Stimulated activated CD8-positive, alpha-beta memory T cell treated with anti-CD3 and anti-CD28 coated beads, Interleukin-7, amount 100 ng/mL, for 1 hour (primary cell): ENCODE measurements around the gene RBPMS2.
"Not testable (repeated sequence)": the region's sequence is repeated elsewhere in the genome, so short reads cannot be mapped to it uniquely, and the experiment has no call there.

Source experiments
- DNase-seq, 2 donors: peaks; one replicate each; pipeline ENCODE4 v3.0.0-alpha.2; 2020; ENCODE audit warnings: low read depth in 2 of 2

The RBPMS2 gene

GRCh38 chr15:64775551-64776401, at the start of gene RBPMS2:
Gene RBPMS2 (minus strand): TSS chr15:64775589. CDS start chr15:64775319, 270 bp downstream.
- DNase-seq, result no peak

DNA sequence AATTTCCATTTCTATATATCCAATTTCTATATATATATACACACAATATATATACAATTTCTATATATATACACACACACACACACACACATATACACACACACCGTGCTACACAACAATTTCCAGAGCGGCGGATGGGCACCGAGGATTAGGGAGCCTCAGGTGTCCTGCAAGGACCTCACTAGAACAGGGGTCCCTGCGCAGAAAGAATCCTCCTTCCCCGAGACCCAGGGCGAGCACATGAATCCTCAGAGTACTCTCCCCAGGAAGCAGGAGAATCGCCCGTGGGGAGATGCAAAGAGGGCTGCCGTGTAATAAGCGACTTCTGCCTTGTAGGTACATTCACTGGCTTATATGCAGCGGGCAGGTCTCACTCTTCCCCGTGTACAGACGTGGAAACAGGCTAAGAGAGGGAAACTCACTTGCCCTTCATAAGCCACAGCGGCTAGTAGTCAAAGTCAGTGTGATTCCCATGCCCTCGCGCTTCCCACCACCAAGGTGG, 49.6 kb upstream of the RBPMS2 start:
- DNase-seq, result no peak

DNA sequence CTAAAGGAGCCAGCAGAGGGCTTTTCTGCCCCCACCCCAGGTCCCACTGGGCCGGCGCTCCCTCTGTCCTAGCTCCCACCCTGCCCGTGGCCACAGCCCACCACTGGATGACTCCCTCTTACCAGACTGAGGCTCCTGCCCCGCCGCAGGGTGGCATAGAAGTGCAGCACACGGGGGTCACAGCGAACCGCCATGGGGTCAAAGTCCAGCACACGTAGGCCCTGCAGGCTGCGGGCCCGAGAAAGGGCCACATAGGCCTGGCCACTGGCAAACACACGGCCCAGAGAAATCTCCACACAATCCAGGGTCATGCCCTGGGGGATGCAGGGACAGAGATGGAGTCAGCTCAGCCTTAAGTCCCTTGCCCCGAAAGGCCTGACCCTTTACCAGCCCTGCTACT, 41.1 kb upstream of the RBPMS2 start:
- DNase-seq, result no peak

- DNase-seq, result not testable (repeated sequence)
Measured at GRCh38 chr15:64814965-64815364, 39.6 kb upstream of the RBPMS2 start.

DNA sequence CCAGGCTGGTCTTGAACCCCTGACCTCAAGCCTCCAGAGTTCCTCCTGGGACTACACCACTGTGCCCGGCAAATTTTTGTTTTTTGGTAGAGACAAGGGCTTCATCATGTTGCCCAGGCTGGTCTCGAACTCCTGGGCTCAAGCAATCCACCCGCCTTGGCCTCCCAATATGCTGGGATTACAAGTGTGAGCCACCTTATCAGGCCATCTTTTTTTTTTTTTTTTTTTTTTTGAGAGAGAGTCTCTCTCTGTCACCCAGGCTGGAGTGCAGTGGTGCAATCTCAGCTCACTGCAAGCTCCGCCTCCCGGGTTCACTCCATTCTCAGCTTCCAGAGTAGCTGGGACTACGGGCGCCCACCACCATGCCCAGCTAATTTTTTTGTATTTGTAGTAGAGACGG, 38.9 kb upstream of the RBPMS2 start:
- not testable (repeated sequence) for DNase-seq

DNA sequence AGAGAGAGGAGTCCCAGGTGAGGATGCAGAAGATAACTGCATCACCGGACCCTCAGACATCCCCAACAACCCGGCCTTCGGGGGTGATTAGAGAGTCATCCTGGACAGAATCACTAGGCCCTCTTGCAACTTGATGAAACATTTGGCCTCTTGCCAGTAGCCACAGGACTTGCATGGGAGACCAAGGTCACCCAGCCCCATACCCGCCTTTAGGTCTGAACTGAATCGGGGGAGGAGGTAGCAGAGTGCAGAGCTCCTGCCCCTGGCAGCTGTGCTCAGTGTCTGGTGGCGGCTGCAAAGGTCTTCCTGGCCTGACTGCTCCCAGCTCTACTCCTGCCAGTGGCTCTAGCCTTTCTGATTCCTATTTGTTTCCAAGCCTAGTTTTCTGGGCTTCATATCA, 37.7 kb upstream of the RBPMS2 start:
- no peak for DNase-seq

GRCh38 chr15:64810497-64811326, 35.3 kb upstream of the RBPMS2 start:
- DNase-seq, result no peak

GRCh38 chr15:64809649-64810496, 34.5 kb upstream of the RBPMS2 start:
- peak; percentile 21 to 44 for DNase-seq

DNA sequence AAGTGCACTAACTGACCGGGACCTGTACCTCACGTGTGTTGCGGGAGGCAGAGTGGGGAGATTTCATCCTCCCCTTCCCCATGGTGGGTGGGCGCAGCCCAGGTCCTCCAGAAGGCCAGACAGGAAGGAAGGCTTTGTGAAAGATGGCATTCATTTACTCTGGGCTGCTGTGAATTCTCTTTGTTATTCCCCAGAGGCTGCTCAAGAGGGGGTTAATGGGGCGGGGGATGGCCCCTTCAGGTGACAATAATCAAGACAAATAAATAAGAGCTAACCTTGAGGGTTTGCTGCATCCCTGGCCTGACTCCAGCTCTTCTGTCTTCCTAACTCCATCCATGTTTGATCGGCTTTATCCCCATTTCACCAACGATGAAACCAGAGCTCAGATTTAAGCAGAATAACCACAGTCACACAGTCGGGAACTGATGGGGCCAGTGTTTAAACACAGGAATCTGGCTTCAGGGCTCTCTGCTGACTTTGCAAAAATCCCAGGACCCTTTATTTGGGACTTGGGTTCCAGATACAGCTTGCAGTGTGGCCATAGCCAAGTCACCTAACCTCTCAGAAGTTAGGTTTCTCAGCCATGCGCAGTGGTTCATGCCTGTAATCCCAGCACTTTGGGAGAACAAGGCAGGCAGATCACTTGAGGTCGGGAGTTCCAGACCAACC, 33.5 kb upstream of the RBPMS2 start:
- no peak for DNase-seq

DNA sequence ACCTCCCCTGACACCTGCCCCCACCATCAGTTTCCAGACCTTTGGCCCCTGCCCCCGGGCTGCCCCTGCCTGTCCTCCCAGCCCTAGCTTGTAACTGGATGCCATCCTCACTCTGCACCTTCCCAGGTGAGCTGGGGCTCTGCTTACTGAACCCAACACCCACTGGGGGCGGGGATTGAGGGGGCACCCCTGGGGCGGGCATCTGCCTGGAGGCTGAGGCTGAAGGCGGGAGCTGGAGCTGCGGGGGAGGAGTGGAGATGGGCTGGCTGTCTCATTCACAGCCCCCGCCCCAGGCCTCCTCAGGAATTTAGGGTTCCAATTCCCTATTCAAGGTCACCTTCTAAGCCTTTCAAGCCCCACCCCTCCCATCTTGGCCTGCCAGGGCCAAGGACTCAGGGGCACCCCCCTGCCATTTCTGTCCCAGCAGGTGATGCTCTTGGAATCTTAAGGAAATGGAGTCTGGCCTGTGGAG, 32.4 kb upstream of the RBPMS2 start:
- DNase-seq, result no peak

GRCh38 chr15:64807051-64807749, 31.8 kb upstream of the RBPMS2 start:
- no peak for DNase-seq

DNA sequence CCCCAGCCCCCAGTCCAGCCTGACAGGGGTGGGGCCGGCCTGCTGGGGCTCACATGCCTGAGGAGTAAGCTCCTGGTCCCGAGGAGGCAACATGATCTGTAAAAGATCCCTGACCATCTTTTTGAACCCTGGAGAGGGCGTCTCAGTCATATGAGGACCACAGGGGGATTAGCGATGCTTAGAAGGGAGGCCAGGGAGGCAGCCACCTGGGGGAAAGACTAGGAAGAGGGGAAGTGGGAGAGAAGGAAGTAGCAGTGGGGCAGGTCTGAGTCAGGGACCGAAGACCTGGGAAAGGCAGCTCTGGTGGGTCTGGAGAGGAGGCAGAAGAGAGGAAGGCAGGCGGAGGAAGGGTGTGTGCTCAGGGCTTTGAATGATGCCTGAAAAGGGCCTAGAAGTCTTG, 31.1 kb upstream of the RBPMS2 start:
- no peak for DNase-seq

DNA sequence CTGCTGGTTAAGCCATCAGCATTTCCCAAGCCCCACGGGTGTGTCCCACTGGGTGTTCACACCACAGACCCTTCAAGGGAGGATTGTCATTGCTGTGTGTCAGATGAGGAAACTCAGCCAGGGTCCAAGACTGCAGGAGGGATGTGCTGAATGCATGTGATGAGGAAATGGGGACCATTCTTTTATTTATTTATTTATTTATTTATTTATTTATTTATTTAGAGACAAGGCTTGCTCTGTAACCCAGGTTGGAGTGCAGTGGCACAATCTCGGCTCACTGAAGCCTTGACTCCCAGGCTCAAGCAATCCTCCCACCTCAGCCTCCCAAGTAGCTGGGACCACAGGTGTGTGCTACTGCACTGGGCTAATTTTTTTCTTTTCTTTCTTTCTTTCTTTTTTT, 29.2 kb upstream of the RBPMS2 start:
- DNase-seq, result no peak

GRCh38 chr15:64803526-64803925, 28.1 kb upstream of the RBPMS2 start:
- DNase-seq, result no peak

DNA sequence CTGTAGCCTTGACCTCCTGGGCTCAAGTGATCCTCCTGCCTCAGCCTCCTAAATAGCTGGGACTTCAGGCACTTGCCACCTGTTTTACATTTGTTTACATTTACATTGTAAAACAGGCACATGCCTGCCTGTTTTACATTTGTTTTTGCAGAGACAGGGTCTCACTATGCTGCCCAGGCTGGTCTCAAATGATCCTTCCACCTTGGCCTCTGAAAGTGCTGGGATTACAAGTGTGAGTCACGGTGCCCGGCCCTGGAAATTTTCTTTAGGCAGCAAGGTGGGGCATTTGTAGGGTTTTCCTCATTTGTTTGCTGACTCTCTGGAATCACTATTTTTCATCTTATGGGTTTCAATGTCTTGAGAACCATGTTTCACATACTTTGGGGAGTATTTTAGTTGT, 25.1 kb upstream of the RBPMS2 start:
- DNase-seq, result no peak

- DNase-seq, result not testable (repeated sequence)
Measured at GRCh38 chr15:64798905-64799304, 23.5 kb upstream of the RBPMS2 start.

- not testable (repeated sequence) for DNase-seq
Measured at GRCh38 chr15:64795921-64796320, 20.5 kb upstream of the RBPMS2 start.

DNA sequence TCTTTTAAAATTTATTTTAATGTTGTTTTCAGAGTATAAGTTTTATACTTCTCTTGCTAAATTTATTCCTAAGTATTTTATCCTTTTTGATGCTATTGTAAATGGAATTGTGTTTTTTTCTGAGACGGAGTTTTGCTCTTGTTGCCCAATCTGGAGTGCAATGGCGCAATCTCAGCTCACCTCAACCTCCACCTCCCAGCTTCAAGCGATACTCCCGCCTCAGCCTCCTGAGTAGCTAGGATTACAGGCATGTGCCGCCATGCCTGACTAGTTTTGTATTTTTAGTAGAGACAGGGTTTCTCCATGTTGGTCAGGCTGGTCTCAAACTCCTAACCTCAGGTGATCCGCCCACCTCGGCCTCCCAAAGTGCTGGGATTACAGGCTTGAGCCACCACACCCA, 19.9 kb upstream of the RBPMS2 start:
- DNase-seq, result not testable (repeated sequence)

GRCh38 chr15:64792282-64792681, 16.9 kb upstream of the RBPMS2 start:
- no peak for DNase-seq

DNA sequence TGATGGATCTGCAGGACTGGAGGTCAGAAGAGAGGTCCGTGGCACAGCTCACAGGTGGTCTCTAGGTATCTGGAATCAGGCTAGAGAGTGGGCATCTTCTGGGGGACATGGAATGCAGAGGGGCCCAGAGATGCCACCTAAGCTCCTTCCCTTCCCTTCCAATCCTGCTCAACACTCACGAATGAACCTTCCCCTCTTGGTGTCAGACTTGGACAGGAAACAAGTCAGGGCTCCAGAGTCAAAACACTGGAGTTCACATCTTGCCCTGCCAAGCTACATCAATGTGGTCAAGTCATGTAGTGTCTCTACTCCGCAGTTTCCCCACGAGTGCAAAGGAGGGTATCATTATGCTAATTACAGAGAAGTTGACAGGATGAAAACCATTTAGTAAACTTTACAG, 16.0 kb upstream of the RBPMS2 start:
- no peak for DNase-seq
